Measurements from ENCODE around the gene SMC6.

The SMC6 gene

GRCh38 chr2:17765398-17765797 is 11.8 kb upstream of the SMC6 start:
- no peak for DNase-seq (ENCODE audit: low read depth in 3 of 3)

DNA sequence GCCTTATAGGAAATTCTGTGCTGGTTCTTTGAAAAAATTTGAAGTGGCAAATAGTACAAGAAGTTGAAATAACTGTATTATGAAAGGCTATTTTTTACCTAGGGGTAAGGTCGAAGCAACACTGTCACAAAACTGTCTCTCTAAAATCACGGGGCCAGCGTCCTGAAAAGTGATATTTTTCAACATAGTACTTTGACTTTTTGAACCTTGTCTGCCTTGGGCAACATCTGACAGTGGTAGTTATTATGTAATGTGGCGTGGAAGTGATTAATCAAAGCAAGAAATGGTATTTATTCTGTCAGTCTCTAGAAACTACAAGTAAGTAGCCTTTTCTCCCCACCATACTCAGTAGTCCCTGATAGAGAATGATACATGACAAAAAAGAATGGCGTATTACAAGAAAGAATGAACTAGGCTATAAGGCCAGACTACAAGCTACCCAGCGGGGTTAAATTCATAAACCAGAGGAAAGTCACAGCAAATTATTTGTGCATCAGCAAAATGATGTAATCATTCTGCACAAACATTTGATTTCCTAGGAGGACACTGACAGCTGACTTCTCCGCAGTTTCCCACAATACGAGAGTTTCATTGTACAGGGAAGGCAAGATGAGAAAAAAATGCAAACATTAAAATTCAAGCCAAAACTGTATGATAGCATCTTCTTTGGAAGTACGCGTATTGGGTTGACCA is 10.2 kb upstream of the SMC6 start:
- DNase-seq (ENCODE audit: low read depth in 3 of 3) = no peak

DNA sequence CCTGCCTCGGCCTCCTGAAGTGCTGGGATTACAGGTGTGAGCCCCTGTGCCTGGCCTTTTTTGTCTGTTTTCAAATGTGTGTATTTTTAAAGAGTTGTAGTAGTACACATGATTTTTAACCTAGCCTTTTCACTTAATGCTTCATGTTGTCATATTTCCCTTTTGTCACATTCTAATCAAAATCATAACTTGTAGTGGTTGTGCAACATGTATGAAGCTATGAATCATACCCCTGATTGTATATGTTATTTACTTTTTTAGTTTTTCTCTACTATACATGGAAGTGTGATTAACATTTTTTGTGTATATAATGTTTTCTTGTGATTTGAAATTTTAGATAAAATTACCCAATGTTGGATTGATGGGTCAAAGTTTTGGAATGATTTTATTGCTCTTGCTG is 8.8 kb upstream of the SMC6 start:
- no peak for DNase-seq (ENCODE audit: low read depth in 3 of 3)

- DNase-seq (ENCODE audit: low read depth in 3 of 3) = no peak
Observed at GRCh38 chr2:17759805-17760204, 6.2 kb upstream of the SMC6 start.

- DNase-seq (ENCODE audit: low read depth in 3 of 3) = no peak
Observed at GRCh38 chr2:17758118-17758517, 4.5 kb upstream of the SMC6 start.

GRCh38 chr2:17757321-17757720 is 3.7 kb upstream of the SMC6 start:
- DNase-seq (ENCODE audit: low read depth in 3 of 3) = no peak

- no peak for DNase-seq (ENCODE audit: low read depth in 3 of 3)
Observed at GRCh38 chr2:17756668-17757067, 3.1 kb upstream of the SMC6 start.

- DNase-seq (ENCODE audit: low read depth in 3 of 3) = no peak
Observed at GRCh38 chr2:17754773-17755425, 1.3 kb upstream of the SMC6 start.

DNA sequence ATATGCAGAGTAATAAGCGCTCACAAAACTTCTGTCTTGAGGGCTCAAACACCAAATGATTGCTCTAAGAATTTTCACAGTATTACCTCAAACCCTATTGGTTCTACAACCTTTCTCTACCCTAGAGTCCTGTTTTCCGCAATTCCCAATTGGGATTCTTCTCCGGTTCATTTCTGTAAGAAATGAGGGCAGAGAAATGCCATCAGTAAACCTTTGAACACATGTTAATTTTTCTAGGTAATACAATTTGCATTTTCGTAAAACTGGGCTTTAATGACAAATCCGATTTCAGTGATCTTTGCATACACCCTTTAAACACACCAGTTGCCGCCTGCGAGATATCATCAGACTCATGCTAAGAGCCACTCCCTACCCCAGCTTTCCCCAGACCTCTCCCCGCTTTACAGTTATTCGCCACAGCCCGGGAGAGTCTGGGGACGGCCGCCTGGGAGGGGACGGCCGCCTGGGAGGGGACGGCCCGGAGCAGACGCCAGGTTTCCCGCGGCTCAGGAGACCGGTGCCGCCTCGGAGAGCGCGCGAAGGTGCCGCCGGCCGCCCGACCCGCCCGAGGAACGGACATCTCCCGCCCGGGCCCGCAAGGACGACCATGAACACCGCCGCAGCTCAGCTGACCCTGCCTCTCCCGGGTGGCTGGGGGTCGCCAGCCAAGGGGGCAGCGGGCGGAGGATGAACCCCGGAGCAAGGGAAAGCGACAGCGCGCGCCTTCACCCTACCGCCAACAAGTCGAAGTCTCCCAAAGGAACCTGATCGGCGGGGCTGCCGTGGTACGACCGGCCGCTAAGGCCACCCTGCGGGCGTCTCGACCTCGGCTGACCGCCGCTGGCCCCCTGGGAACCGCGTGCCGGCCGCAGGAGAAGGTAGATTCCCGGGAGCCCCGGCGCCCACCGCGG is 463 bp downstream of the SMC6 start:
- peak; percentile 3 to 30 (median 9) for DNase-seq (ENCODE audit: low read depth in 3 of 3)

DNA sequence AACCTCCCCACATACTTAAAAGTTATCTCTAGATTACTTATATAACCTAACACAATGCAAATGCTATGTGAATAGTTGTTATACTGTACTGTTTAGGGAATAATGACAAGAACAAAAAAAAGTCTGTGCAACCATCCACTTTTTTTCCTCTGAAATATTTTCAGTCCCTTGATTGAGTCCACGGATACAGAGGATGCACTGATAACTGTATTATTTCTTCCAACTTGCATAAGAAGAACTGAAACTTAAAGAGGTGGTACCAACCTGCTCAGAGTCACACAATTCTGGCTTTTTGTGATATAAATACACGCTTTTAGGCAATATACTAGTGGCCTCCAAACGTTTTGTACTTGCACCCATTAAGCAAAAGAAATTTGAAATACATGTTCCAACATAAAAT is 1.4 kb downstream of the SMC6 start:
- no peak for DNase-seq (ENCODE audit: low read depth in 3 of 3)

DNA sequence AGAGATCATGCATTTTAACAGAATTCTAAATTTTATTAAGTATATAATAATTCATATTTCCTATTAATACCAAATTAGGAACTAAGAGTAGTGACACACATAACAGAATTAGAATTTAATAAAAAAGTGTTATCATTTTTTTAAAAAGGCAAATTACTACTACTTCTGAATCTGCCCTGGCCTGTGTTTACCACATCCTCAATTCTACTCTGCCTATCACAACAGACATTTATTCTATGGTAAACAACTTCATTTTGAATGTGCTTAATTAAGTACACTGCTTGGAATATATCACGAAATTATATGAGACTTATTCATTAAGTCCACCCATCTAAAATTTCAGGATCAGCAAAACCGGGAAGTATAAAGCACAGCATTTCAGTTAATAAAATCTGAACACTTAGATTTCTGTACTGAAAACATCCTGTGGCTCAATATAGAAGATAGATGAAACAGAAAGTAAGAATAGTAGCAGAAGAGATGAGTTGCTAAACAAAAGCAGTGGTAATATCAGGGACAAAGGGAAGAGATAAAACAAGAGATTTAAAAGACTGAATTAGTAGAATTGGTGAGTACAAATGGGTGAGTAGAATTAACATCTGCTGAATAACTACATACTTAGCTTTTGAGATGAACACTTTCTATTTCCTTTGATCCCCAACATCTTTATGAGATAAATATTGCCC is 3.7 kb downstream of the SMC6 start:
- DNase-seq (ENCODE audit: low read depth in 3 of 3) = no peak

DNA sequence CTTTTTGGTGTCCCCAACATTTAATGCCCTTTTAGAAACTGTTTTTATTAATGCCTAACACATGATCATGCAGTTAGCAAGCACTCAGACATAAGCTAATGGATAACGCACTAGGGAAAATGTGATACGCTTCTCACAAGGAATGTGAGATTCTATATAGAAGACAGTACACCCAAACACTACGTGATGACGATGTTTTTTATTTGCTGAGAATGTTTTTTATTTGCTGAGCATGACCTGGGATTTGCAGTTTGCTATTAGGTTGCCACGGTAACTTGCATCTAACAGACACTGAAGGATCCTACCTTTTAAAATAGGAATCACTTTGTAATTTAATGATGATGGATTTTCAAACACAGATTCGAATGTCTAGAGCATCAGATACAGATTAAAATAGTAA is 4.9 kb downstream of the SMC6 start:
- no peak for DNase-seq (ENCODE audit: low read depth in 3 of 3)

DNA sequence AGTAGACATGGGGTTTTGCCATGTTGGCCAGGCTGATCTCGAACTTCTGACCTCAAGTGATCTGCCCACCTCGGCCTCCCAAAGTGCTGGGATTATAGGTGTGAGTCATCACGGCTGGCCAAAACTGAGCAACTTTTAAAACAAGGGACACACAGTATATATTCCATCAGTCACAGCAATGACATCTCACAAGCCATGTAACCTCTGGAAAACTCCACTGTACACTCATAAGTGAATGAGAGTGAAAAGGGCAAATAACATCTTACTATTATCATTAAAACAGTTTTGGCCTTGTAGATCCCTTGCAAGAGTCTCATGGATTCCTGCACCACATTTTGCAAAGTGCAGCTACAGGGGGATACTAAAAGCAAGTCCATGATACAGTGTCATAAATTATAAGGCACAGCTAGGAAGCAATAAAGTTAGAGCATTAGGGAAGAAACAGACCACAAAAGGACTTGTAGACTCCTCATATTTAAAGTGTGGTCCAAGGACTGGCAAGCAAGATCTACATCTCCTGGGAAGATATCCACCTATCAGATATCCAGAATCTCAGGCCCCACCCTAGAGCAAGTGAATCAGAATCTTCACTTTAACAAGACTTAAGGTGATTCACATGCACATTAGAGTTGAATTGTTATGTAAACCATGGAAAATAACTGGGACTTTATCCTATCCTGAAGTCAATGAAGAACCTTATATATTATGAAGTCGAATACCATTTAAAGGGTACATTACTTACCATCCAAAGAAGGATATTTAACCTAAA is 5.7 kb downstream of the SMC6 start:
- no peak for DNase-seq (ENCODE audit: low read depth in 3 of 3)

- no peak for DNase-seq (ENCODE audit: low read depth in 3 of 3)
Observed at GRCh38 chr2:17740203-17740602, 13.4 kb downstream of the SMC6 start.

DNA sequence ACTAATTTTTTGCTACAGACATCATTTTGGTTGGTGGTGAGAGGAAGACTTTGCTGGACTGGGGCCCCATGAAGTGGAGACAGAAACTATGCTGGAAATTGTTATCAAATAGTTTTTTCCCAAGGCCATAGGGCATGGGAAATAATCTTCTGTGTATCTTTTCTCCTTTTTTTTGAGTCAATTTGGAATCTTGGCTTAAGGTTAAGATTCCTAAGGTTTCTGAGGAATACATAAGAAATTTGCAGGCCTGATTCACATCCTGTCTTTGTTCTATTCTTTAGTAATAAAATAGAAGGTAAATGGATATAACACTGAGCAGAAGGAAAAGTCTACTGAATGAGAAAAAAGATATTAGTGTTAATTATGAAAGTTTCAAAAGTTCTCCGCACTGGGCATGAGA is 16.6 kb downstream of the SMC6 start:
- no peak for DNase-seq (ENCODE audit: low read depth in 3 of 3)

DNA sequence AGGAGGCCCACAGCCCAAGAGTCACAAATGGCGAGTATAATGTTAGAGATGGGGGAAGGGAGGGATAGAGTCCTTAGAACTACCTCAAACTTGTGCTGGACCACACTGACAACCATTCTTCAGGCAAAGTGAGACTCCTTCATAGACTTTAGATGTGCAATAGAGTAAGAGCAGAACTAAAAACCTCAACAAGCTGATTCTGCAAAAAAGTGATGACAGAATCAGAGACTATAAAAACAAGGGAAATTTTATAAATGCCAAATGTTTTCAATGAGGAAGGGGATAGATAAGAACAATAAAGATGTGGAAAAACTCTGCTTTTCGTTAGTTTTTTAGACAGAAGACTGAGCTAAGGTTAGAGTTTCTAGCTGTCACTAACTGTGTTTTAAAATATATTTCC is 17.7 kb downstream of the SMC6 start:
- no peak for DNase-seq (ENCODE audit: low read depth in 3 of 3)

DNA sequence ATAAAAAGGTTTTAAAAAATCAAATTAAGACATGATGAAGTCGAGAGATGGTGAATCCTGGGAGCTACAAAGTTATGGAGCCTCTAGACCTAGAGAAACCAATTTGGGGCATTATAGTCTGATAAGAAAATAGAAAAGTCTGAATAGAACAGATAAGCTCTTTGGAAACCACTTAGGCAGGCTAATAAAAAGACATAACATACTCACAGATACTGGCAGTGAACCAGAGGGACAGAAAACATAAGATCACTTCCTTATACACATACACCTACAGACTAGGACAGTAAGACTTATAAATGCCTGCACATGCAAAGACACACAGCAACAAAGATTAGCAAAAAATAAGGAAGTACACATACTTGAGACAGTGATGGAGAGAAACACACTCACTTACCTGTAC is 20.0 kb downstream of the SMC6 start:
- DNase-seq (ENCODE audit: low read depth in 3 of 3) = no peak

DNA sequence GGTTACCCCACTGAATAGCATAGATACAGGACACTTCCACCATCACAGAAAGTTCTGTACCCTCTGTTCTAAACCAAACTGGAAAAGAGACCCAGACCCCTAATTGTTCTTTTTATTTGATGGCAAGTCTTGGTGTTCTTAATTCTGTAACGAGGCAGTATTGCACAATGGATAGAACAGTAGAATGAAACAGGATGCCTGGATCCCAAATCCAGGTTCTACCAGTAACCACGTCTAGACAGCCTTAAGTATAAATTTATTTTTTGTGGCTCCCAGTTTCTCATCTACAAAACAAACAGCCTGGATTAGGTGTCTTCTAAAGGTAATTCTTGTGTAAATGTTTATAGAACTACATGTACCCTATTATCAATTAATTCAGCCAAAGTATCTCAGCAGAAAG is 23.7 kb downstream of the SMC6 start:
- DNase-seq (ENCODE audit: low read depth in 3 of 3) = no peak

DNA sequence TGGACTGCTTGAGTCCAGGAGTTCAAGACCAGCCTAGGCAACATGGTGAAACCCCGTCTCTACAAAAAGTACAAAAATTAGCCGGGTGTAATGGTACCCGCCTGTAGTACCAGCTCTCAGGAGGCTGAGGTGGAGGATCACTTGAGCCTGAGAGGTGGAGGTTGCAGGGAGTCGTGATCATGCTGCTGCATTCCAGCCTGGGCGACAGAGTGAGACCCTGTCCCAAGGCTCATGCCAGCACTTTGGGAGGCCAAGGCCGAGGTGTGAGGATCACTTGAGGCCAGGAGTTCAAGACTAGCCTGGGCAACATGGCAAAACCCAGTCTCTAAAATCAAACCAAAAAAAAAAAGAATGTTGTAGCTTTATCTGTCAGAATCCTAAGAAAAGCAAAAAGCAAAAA is 25.4 kb downstream of the SMC6 start:
- no peak for DNase-seq (ENCODE audit: low read depth in 3 of 3)

DNA sequence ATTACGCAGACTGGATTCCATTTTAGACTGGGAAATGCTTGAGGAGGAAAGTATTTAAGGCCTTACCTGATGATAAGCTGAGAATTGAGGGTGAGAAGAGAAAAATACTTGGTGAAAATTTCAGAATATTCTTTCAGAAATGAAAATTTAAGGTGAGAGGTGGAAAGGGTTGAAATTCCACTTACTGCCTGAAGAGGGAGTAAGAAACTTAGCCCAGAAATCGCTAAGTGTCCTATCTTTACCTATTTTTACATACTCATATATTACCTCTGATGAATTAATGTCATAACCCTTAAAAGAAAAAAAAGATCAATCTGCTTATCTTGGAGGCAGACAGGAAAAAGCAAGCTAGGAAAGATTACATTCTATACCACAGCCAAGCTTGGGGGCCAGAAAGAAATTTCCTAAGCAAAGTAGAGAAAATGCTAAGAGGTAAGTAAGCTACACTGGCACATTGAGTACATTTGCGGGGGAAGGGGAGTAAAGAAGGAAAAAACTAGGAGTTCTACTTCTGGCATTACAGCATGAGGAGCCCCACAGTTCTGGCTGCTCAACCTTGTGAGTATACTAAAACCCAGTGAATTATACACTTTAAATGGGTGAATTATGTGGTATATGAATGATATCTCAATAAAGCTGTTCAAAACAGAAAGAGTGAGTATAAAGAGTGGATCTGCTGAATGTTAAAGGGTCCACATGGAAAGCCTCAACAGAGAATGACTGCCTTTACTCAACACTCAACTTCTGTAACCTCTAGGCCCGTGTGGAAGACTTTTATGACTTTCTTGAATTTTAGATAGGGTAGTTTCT is 33.8 kb downstream of the SMC6 start:
- no peak for DNase-seq (ENCODE audit: low read depth in 3 of 3)

GRCh38 chr2:17718689-17719088 is 34.9 kb downstream of the SMC6 start:
- DNase-seq (ENCODE audit: low read depth in 3 of 3) = no peak

Data from stimulated activated CD4-positive, alpha-beta T cell treated with anti-CD3 and anti-CD28 coated beads, TNF-alpha, amount 100 ng/mL, for 24 hours (primary cell).